Thymus (tissue), 11 donors: ENCODE measurements around the gene NBAS. TPM values are rescaled to one million over a fixed set of nuclear protein-coding genes. Genes with fewer than 3 reads are reported as not detected.
"Not testable (repeated sequence)": the region's sequence is repeated elsewhere in the genome, so short reads cannot be mapped to it uniquely, and the experiment has no call there.

Source experiments
- DNase-seq, 9 donors: peaks; one replicate each; pipeline ENCODE4 v3.0.0-alpha.2; 2013; ENCODE audit warnings: low spot score in 9 of 9, low read depth in 6 of 9, missing footprints in 1 of 9
- H3K27ac ChIP-seq, 2 donors: one replicate each; pipeline ENCODE4 v1.5.1; 2013; ENCODE audit warnings: control low read depth in 1 of 2, low read depth in 1 of 2, low read length in 1 of 2, mild to moderate bottlenecking in 1 of 2, moderate library complexity in 1 of 2
- H3K27me3 ChIP-seq, 2 donors: one replicate each; pipeline ENCODE4 v1.5.1; 2013; ENCODE audit warnings: low read length in 1 of 2; ENCODE audit not compliant: control insufficient read depth in 2 of 2, insufficient read depth in 1 of 2
- H3K36me3 ChIP-seq, 2 donors: one replicate each; pipeline ENCODE4 v1.5.1; 2013; ENCODE audit warnings: low read length in 1 of 2, mild to moderate bottlenecking in 1 of 2, moderate library complexity in 1 of 2; ENCODE audit not compliant: control insufficient read depth in 2 of 2, insufficient read depth in 2 of 2
- H3K4me1 ChIP-seq, 2 donors: one replicate each; pipeline ENCODE4 v1.5.1; 2013; ENCODE audit warnings: low read length in 2 of 2; ENCODE audit not compliant: control insufficient read depth in 2 of 2, insufficient read depth in 2 of 2
- H3K4me3 ChIP-seq, 2 donors: one replicate each; pipeline ENCODE4 v1.5.1; 2013; ENCODE audit warnings: low read length in 2 of 2, control low read depth in 1 of 2, mild to moderate bottlenecking in 1 of 2
- H3K9me3 ChIP-seq, 2 donors: one replicate each; pipeline ENCODE4 v1.5.1; 2013; ENCODE audit warnings: low read length in 1 of 2, mild to moderate bottlenecking in 1 of 2; ENCODE audit not compliant: control insufficient read depth in 2 of 2, insufficient read depth in 1 of 2
- WGBS: extraction: QIAGEN DNeasy Blood & Tissue Kit; methylation state at CpG from one replicate; pipeline ENCODE4 v1.1.7; 2013; 5-methylcytosine and 5-hydroxymethylcytosine counted together
- polyA plus RNA-seq: library from polyadenylated mRNA; stranded (reverse); fragments of 200-250 nt; gene quantifications from one replicate; pipeline ENCODE4 v1.2.3, GENCODE V29; 2013
- total RNA-seq: library from RNA; stranded (reverse); fragments of 120-200 nt; gene quantifications from one replicate; pipeline ENCODE4 v1.2.4, GENCODE V29; 2013
- donor health status: healthy.

Gene NBAS
- total and polyA plus RNA-seq, 2 donors, result 31.4 to 36.9 TPM

DNA sequence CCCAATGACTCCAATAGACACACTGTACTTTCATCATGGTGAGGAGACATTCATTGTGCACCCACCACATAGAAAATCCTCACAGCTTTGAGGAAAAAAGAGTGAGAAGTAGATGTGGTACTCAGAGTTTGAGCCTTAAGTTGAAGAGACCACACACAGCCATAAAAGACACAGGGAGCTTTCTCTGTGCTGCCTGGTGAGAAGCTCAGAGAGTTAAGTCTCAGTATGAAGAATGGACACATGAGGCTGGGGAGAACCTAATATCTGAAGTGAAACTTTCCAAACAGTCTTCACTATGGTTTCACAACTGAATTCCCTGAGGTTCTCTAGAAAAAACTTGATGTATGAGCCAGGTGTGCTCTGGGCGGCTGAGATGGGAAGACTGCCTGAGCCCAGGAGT lies 237.9 kb downstream of the NBAS start:
- no peak overlapping the region for H3K27ac ChIP-seq
- no peak overlapping the region for H3K4me3 ChIP-seq
- no peaks in the 10 kb centered on the region for H3K9me3 ChIP-seq
- peaks cover 2 to 4% of the 10 kb centered on the region in 2 donors for H3K36me3 ChIP-seq
- DNase-seq, result no peak
- H3K27me3 ChIP-seq, result no peaks in the 10 kb centered on the region
- H3K4me1 ChIP-seq, result no peaks in the 10 kb centered on the region
- whole genome bisulfite sequencing, result 98% methylated on average over 1 of the region's 1 CpG

DNA sequence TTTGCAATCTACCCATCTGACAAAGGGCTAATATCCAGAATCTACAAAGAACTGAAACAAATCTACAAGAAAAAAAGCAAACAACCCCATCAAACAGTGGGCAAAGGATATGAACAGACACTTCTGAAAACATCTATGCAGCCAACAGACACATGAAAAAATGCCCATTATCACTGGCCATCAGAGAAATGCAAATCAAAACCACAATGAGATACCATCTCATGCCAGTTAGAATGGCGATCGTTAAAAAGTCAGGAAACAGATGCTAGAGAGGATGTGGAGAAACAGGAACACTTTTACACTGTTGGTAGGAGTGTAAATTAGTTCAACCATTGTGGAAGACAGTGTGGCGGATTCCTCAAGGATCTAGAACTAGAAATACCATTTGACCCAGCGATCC lies 239.7 kb downstream of the NBAS start:
- not testable (repeated sequence) for H3K4me3 ChIP-seq, H3K27me3 ChIP-seq, H3K9me3 ChIP-seq, H3K27ac ChIP-seq, DNase-seq, H3K4me1 ChIP-seq, H3K36me3 ChIP-seq
- 68% methylated on average over 4 of the region's 4 CpGs for WGBS

DNA sequence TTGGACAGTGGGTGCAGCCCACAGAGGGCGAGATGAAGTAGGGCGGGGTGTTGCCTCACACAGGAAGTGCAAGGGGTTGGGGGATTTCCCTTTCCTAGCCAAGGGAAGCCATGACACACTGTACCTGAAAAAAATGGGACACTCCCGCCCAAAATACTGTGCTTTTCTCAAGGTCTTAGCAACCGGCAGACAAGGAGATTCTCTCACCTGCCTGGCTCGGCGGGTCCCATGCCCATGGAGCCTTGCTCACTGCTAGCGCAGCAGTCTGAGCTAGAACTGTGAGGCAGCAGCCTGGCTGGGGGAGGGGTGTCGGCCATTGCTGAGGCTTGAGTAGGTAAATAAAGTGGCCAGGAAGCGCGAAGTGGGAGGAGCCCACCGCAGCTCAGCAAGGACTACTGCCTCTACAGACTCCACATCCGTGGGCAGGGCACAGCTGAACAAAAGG lies 244.7 kb downstream of the NBAS start:
- H3K4me3 ChIP-seq, result no peak overlapping the region
- no peaks in the 10 kb centered on the region for H3K36me3 ChIP-seq
- 98% methylated on average over 12 of the region's 12 CpGs for WGBS
- H3K9me3 ChIP-seq, result peaks cover 0 to 6% of the 10 kb centered on the region in 2 donors
- H3K27me3 ChIP-seq, result no peaks in the 10 kb centered on the region
- no peak for DNase-seq
- peaks cover 0 to 7% of the 10 kb centered on the region in 2 donors for H3K4me1 ChIP-seq
- H3K27ac ChIP-seq, result no peak overlapping the region

DNA sequence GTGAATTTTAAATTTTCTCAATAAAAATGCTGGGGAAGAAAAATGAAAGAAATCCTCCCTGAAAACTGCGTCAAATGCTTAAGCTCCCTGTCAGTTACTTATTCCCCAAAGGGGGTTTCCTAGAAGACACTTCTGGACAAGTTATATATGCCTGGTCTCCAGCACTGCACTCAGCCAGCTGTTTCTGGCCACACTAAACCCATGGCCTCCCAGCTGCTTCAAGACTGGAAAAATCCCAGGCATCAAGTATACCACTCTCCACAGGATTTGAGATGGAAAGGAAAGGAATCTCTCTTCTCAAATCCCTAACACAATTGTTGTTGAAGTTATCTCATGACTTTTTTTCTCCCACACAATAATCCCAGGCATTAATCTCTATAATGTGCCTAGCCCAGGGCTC lies 245.7 kb downstream of the NBAS start:
- Histone ChIP-seq H3K27me3 (no peaks in the 10 kb centered on the region), H3K36me3 (no peaks in the 10 kb centered on the region), H3K4me3 (no peak overlapping the region), H3K4me1 (peaks cover 0 to 7% of the 10 kb centered on the region in 2 donors), H3K27ac (no peak overlapping the region), H3K9me3 (peaks cover 0 to 6% of the 10 kb centered on the region in 2 donors)
- WGBS, result 95% methylated on average over 1 of the region's 1 CpG
- no peak for DNase-seq

DNA sequence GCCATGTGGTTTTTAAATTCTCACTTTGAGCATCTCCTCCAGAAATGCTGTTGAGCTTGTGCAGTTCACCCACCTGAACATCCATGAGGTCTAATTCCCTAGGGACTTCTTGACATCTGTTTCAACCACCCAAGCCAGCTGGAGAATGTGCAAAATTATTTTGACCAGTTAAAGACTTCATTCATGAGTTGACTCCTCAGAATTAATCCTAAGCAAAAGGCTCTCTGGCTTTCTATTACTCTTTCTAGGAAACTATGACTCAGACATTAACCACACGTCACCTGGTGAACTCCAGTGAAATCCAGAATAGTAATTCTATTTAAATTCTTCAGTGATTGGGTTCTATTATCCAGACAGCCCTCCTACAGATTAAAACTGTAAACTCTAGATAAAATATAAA lies 247.5 kb downstream of the NBAS start:
- peaks cover 0 to 6% of the 10 kb centered on the region in 2 donors for H3K9me3 ChIP-seq

DNA sequence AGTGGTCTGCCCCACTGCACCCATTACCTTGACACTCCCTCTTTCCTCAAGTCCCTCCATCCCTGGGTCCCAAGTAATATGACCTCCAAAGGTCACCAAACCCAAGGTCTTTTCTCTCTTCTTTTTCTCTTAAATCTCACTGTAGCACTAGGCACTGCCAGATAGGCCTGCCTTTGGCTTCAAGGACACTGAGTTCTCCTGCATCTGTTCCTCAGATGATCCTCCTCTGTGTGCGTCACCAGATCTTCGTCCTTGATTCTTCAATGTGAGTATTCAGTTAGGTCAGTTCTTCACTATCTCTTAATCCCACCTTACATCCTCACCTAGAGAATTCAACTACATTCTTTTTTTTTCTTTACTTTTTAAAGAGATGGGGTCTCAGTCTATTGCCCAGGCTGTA lies 249.2 kb downstream of the NBAS start:
- H3K27me3 ChIP-seq, result no peaks in the 10 kb centered on the region
- DNase-seq, result no peak
- WGBS, result 98% methylated on average over 2 of the region's 2 CpGs
- peaks cover 0 to 7% of the 10 kb centered on the region in 2 donors for H3K4me1 ChIP-seq
- peak overlapping the region in 1 of 2 donors; percentile 27 for H3K27ac ChIP-seq
- H3K9me3 ChIP-seq, result peaks cover 0 to 6% of the 10 kb centered on the region in 2 donors
- H3K36me3 ChIP-seq, result peaks cover 0 to 6% of the 10 kb centered on the region in 2 donors
- no peak overlapping the region for H3K4me3 ChIP-seq

More for the DNA sequence above, 247.5 kb downstream of the NBAS start:
- WGBS, result 93% methylated on average over 1 of the region's 1 CpG
- H3K27ac ChIP-seq, result no peak overlapping the region
- H3K4me3 ChIP-seq, result no peak overlapping the region
- no peaks in the 10 kb centered on the region for H3K27me3 ChIP-seq
- H3K4me1 ChIP-seq, result peaks cover 0 to 7% of the 10 kb centered on the region in 2 donors
- H3K36me3 ChIP-seq, result no peaks in the 10 kb centered on the region
- DNase-seq, result no peak

DNA sequence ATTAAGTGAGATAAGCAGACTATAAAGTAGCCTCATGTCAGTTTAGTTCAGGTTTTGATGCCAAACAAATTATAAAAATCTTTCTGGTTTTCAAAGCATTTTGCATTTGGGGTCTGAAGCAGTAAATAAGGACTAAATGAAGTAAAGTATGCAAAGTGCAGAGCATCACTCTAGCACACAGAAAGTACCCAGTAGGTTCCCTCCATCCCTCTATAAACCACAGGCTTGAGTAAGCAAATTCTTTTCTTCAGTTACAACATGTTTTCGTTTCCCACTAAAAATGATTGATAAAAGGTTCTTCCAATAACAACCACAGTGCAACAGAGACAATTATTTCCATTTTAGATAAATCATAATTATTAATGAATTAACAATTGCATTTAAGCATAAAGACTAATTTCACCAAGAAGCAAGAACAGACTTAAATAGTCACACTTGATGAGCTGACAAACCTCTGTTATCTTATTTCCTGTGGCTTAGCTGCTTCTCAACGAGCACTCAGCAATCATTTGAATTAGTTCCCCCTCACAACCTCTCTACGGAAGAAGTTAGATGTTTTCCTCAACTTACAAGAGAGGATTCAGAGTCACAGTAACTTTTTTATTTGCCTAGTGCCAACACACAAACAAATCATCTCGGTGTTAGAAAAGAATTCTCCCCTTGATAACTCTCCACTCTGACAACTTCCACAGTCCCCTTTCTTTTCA lies 249.8 kb downstream of the NBAS start:
- H3K9me3 ChIP-seq, result peaks cover 0 to 3% of the 10 kb centered on the region in 2 donors
- WGBS, result 18% methylated on average over 4 of the region's 4 CpGs
- H3K27me3 ChIP-seq, result no peaks in the 10 kb centered on the region

DNA sequence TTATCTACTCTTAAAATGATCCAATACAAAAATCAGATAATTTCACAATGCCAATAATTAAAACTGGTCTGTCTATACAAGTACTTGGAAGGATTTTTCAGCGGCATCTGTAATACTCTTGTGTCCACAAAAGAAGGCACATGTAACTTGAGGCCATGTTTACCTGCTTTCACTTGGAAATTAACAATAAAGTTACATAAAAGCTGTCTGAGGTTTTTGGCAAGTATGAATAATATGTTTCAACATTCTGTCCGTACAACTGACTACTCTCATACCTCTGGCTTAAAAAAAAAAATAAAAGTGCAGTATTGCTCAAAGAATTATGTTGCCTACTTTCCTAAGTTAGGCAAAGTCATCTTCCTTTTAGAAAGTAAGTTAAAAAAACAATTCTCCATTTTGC lies 253.6 kb downstream of the NBAS start:
- Histone ChIP-seq H3K27me3 (no peaks in the 10 kb centered on the region), H3K9me3 (no peaks in the 10 kb centered on the region), H3K4me1 (peaks cover 0 to 7% of the 10 kb centered on the region in 2 donors), H3K27ac (no peak overlapping the region), H3K4me3 (no peak overlapping the region), H3K36me3 (peaks cover 0 to 8% of the 10 kb centered on the region in 2 donors)
- DNase-seq, result no peak
- 48% methylated on average over 2 of the region's 2 CpGs for WGBS

More for the DNA sequence above, 249.8 kb downstream of the NBAS start:
- Histone ChIP-seq H3K4me1 (peaks cover 0 to 7% of the 10 kb centered on the region in 2 donors), H3K27ac (peak overlapping the region in 1 of 2 donors; percentile 27), H3K36me3 (peaks cover 0 to 8% of the 10 kb centered on the region in 2 donors), H3K4me3 (no peak overlapping the region)
- peak in 2 of 9 donors; percentile 23 to 53 for DNase-seq

DNA sequence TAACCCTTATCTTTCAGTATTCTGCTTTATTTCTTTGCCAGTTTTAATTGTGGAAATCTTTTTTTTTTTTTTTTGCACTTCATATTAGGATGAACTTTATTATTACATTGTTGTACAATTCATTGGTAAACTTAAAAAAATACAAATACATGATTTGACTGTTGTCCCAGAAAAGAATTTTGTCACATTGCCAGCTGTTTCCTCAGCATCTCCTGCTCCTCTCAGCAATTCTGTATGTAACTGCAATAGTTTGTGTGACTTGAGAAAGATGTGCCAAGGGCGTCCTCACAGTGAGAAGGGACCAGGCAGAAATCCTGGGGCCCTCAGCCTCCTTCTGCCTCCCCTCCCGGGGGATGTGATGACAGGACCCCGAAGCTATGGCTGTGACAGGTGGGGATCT lies 254.4 kb downstream of the NBAS start:
- H3K27me3 ChIP-seq, result no peaks in the 10 kb centered on the region
- peaks cover 0 to 11% of the 10 kb centered on the region in 2 donors for H3K36me3 ChIP-seq
- no peak overlapping the region for H3K4me3 ChIP-seq
- H3K9me3 ChIP-seq, result no peaks in the 10 kb centered on the region
- DNase-seq, result no peak
- H3K4me1 ChIP-seq, result peaks cover 5 to 9% of the 10 kb centered on the region in 2 donors
- no peak overlapping the region for H3K27ac ChIP-seq
- 97% methylated on average over 3 of the region's 3 CpGs for WGBS
